ENCODE data around the gene PWWP2A. TPM values are rescaled to one million over a fixed set of nuclear protein-coding genes. Genes with fewer than 3 reads are reported as not detected.

The PWWP2A gene
- total and polyA plus RNA-seq, 4 donors, result 4.3 to 29.4 (median 16.3) TPM

- no peak overlapping the region for H3K27ac ChIP-seq (ENCODE audit: low read depth in 1 of 2, low read length in 2 of 2)
- no peaks in the 10 kb centered on the region for H3K27me3 ChIP-seq (ENCODE audit: control insufficient read depth in 1 of 2, insufficient read depth in 2 of 2, low read length in 1 of 2)
- 90 to 92% methylated on average over 2 of the region's 2 CpGs for WGBS, 2 donors
- H3K4me1 ChIP-seq (ENCODE audit: control insufficient read depth in 1 of 2, insufficient read depth in 2 of 2, low read length in 2 of 2), result peaks cover 0 to 6% of the 10 kb centered on the region in 2 donors
- H3K4me3 ChIP-seq (ENCODE audit: low read length in 2 of 2), result no peak overlapping the region
- H3K36me3 ChIP-seq (ENCODE audit: control insufficient read depth in 1 of 2, insufficient read depth in 2 of 2, low read length in 1 of 2), result no peaks in the 10 kb centered on the region
- intact Hi-C loops (cut with DNase I), result no loop called here
- H3K9me3 ChIP-seq (ENCODE audit: control insufficient read depth, low read length), result no peaks in the 10 kb centered on the region
- DNase-seq (no peak), ATAC-seq (ENCODE audit: low FRiP score) (no peak)
Observed at GRCh38 chr5:160108124-160108523, 11.1 kb downstream of the PWWP2A start.

- H3K27me3 ChIP-seq (ENCODE audit: control insufficient read depth in 1 of 2, insufficient read depth in 2 of 2, low read length in 1 of 2), result no peaks in the 10 kb centered on the region
- intact Hi-C loops (cut with DNase I), result no loop called here
- no peaks in the 10 kb centered on the region for H3K36me3 ChIP-seq (ENCODE audit: control insufficient read depth in 1 of 2, insufficient read depth in 2 of 2, low read length in 1 of 2)
- H3K4me1 ChIP-seq (ENCODE audit: control insufficient read depth in 1 of 2, insufficient read depth in 2 of 2, low read length in 2 of 2), result peaks cover 0 to 6% of the 10 kb centered on the region in 2 donors
- DNase-seq (no peak), ATAC-seq (ENCODE audit: low FRiP score) (no peak)
- H3K4me3 ChIP-seq (ENCODE audit: low read length in 2 of 2), result no peak overlapping the region
- 68 to 78% methylated on average over 4 of the region's 4 CpGs for WGBS, 2 donors
- H3K27ac ChIP-seq (ENCODE audit: low read depth in 1 of 2, low read length in 2 of 2), result no peak overlapping the region
- no peaks in the 10 kb centered on the region for H3K9me3 ChIP-seq (ENCODE audit: control insufficient read depth, low read length)
Observed at GRCh38 chr5:160105686-160106360, 13.4 kb downstream of the PWWP2A start.

GRCh38 chr5:160097991-160098390 lies 21.3 kb downstream of the PWWP2A start:
- Histone ChIP-seq H3K9me3 (ENCODE audit: control insufficient read depth, low read length) (no peaks in the 10 kb centered on the region), H3K36me3 (ENCODE audit: control insufficient read depth in 1 of 2, insufficient read depth in 2 of 2, low read length in 1 of 2) (no peaks in the 10 kb centered on the region), H3K4me1 (ENCODE audit: control insufficient read depth in 1 of 2, insufficient read depth in 2 of 2, low read length in 2 of 2) (peaks cover 0 to 1% of the 10 kb centered on the region in 2 donors), H3K27me3 (ENCODE audit: control insufficient read depth in 1 of 2, insufficient read depth in 2 of 2, low read length in 1 of 2) (no peaks in the 10 kb centered on the region), H3K27ac (ENCODE audit: low read depth in 1 of 2, low read length in 2 of 2) (no peak overlapping the region), H3K4me3 (ENCODE audit: low read length in 2 of 2) (no peak overlapping the region)
- intact Hi-C loops (cut with DNase I), result no loop called here
- 80 to 83% methylated on average over 4 of the region's 4 CpGs for WGBS, 2 donors
- ATAC-seq (ENCODE audit: low FRiP score), result no peak
- DNase-seq, result no peak

- Histone ChIP-seq H3K36me3 (ENCODE audit: control insufficient read depth in 1 of 2, insufficient read depth in 2 of 2, low read length in 1 of 2) (peaks cover 0 to 2% of the 10 kb centered on the region in 2 donors), H3K27ac (ENCODE audit: low read depth in 1 of 2, low read length in 2 of 2) (no peak overlapping the region), H3K4me1 (ENCODE audit: control insufficient read depth in 1 of 2, insufficient read depth in 2 of 2, low read length in 2 of 2) (peaks cover 0 to 1% of the 10 kb centered on the region in 2 donors), H3K4me3 (ENCODE audit: low read length in 2 of 2) (no peak overlapping the region), H3K27me3 (ENCODE audit: control insufficient read depth in 1 of 2, insufficient read depth in 2 of 2, low read length in 1 of 2) (no peaks in the 10 kb centered on the region), H3K9me3 (ENCODE audit: control insufficient read depth, low read length) (no peaks in the 10 kb centered on the region)
- WGBS, 2 donors, result 95 to 97% methylated on average over 2 of the region's 2 CpGs
- intact Hi-C loops (cut with DNase I), result no loop called here
- DNase-seq (no peak), ATAC-seq (ENCODE audit: low FRiP score) (no peak)
Observed at GRCh38 chr5:160096178-160096577, 23.1 kb downstream of the PWWP2A start.

- Histone ChIP-seq H3K9me3 (ENCODE audit: control insufficient read depth, low read length) (no peaks in the 10 kb centered on the region), H3K27me3 (ENCODE audit: control insufficient read depth in 1 of 2, insufficient read depth in 2 of 2, low read length in 1 of 2) (no peaks in the 10 kb centered on the region), H3K4me1 (ENCODE audit: control insufficient read depth in 1 of 2, insufficient read depth in 2 of 2, low read length in 2 of 2) (peaks cover 0 to 1% of the 10 kb centered on the region in 2 donors), H3K27ac (ENCODE audit: low read depth in 1 of 2, low read length in 2 of 2) (no peak overlapping the region), H3K4me3 (ENCODE audit: low read length in 2 of 2) (no peak overlapping the region), H3K36me3 (ENCODE audit: control insufficient read depth in 1 of 2, insufficient read depth in 2 of 2, low read length in 1 of 2) (peaks cover 0 to 2% of the 10 kb centered on the region in 2 donors)
- intact Hi-C loops (cut with DNase I), result no loop called here
- no peak for DNase-seq
- WGBS, 2 donors, result 91 to 94% methylated on average over 11 of the region's 11 CpGs
- no peak for ATAC-seq (ENCODE audit: low FRiP score)
Observed at GRCh38 chr5:160092960-160093707, 26.1 kb downstream of the PWWP2A start.

GRCh38 chr5:160092514-160092913 lies 26.7 kb downstream of the PWWP2A start:
- intact Hi-C loops (cut with DNase I), result no loop called here
- Histone ChIP-seq H3K36me3 (ENCODE audit: control insufficient read depth in 1 of 2, insufficient read depth in 2 of 2, low read length in 1 of 2) (peaks cover 0 to 2% of the 10 kb centered on the region in 2 donors), H3K4me1 (ENCODE audit: control insufficient read depth in 1 of 2, insufficient read depth in 2 of 2, low read length in 2 of 2) (no peaks in the 10 kb centered on the region), H3K4me3 (ENCODE audit: low read length in 2 of 2) (no peak overlapping the region), H3K9me3 (ENCODE audit: control insufficient read depth, low read length) (no peaks in the 10 kb centered on the region), H3K27ac (ENCODE audit: low read depth in 1 of 2, low read length in 2 of 2) (no peak overlapping the region), H3K27me3 (ENCODE audit: control insufficient read depth in 1 of 2, insufficient read depth in 2 of 2, low read length in 1 of 2) (no peaks in the 10 kb centered on the region)
- ATAC-seq (ENCODE audit: low FRiP score) (no peak), DNase-seq (no peak)
- 74 to 82% methylated on average over 7 of the region's 7 CpGs for WGBS, 2 donors

- no peak for ATAC-seq (ENCODE audit: low FRiP score)
- no peak overlapping the region for H3K27ac ChIP-seq (ENCODE audit: low read depth in 1 of 2, low read length in 2 of 2)
- H3K27me3 ChIP-seq (ENCODE audit: control insufficient read depth in 1 of 2, insufficient read depth in 2 of 2, low read length in 1 of 2), result no peaks in the 10 kb centered on the region
- no peaks in the 10 kb centered on the region for H3K9me3 ChIP-seq (ENCODE audit: control insufficient read depth, low read length)
- no peak for DNase-seq
- peaks cover 0 to 2% of the 10 kb centered on the region in 2 donors for H3K36me3 ChIP-seq (ENCODE audit: control insufficient read depth in 1 of 2, insufficient read depth in 2 of 2, low read length in 1 of 2)
- intact Hi-C loops (cut with DNase I), result no loop called here
- H3K4me1 ChIP-seq (ENCODE audit: control insufficient read depth in 1 of 2, insufficient read depth in 2 of 2, low read length in 2 of 2), result no peaks in the 10 kb centered on the region
- WGBS, 2 donors, result 70 to 74% methylated on average over 1 of the region's 1 CpG
- H3K4me3 ChIP-seq (ENCODE audit: low read length in 2 of 2), result no peak overlapping the region
Observed at GRCh38 chr5:160090059-160090458, 29.2 kb downstream of the PWWP2A start.

- Histone ChIP-seq H3K9me3 (ENCODE audit: control insufficient read depth, low read length) (no peaks in the 10 kb centered on the region), H3K27me3 (ENCODE audit: control insufficient read depth in 1 of 2, insufficient read depth in 2 of 2, low read length in 1 of 2) (no peaks in the 10 kb centered on the region), H3K4me3 (ENCODE audit: low read length in 2 of 2) (no peak overlapping the region), H3K4me1 (ENCODE audit: control insufficient read depth in 1 of 2, insufficient read depth in 2 of 2, low read length in 2 of 2) (no peaks in the 10 kb centered on the region), H3K36me3 (ENCODE audit: control insufficient read depth in 1 of 2, insufficient read depth in 2 of 2, low read length in 1 of 2) (peaks cover 0 to 2% of the 10 kb centered on the region in 2 donors), H3K27ac (ENCODE audit: low read depth in 1 of 2, low read length in 2 of 2) (no peak overlapping the region)
- ATAC-seq (ENCODE audit: low FRiP score), result no peak
- no peak for DNase-seq
- intact Hi-C loops (cut with DNase I), result no loop called here
- 77 to 85% methylated on average over 2 of the region's 2 CpGs for WGBS, 2 donors
Observed at GRCh38 chr5:160089531-160089930, 29.7 kb downstream of the PWWP2A start.

GRCh38 chr5:160088805-160089204 lies 30.4 kb downstream of the PWWP2A start:
- intact Hi-C loops (cut with DNase I), result no loop called here

More at GRCh38 chr5:160088805-160089204, 30.4 kb downstream of the PWWP2A start:
- no peak for DNase-seq
- no peak overlapping the region for H3K27ac ChIP-seq (ENCODE audit: low read depth in 1 of 2, low read length in 2 of 2)
- peaks cover 0 to 2% of the 10 kb centered on the region in 2 donors for H3K36me3 ChIP-seq (ENCODE audit: control insufficient read depth in 1 of 2, insufficient read depth in 2 of 2, low read length in 1 of 2)
- no peaks in the 10 kb centered on the region for H3K9me3 ChIP-seq (ENCODE audit: control insufficient read depth, low read length)
- WGBS, 2 donors, result 75 to 80% methylated on average over 1 of the region's 1 CpG
- no peak overlapping the region for H3K4me3 ChIP-seq (ENCODE audit: low read length in 2 of 2)
- no peaks in the 10 kb centered on the region for H3K4me1 ChIP-seq (ENCODE audit: control insufficient read depth in 1 of 2, insufficient read depth in 2 of 2, low read length in 2 of 2)
- no peaks in the 10 kb centered on the region for H3K27me3 ChIP-seq (ENCODE audit: control insufficient read depth in 1 of 2, insufficient read depth in 2 of 2, low read length in 1 of 2)
- no peak for ATAC-seq (ENCODE audit: low FRiP score)
